Frontal cortex (tissue), 4 donors: ENCODE results near the gene HCN2. TPM values are rescaled to one million over a fixed set of nuclear protein-coding genes. Genes with fewer than 3 reads are reported as not detected.

Source experiments
- DNase-seq, 2 donors: peaks; one replicate each; pipeline ENCODE4 v3.0.0; 2012; ENCODE audit warnings: low spot score in 2 of 2
- FAIRE-seq: peaks from 2 replicates; lab custom pipeline; 2012; peaks lifted over from hg19 to GRCh38; lab: Jason Lieb, UNC
- total RNA-seq: library from RNA; depleted of rRNA; stranded (reverse); fragments of >200 nt; gene quantifications from one replicate; pipeline ENCODE4 v1.2.3, GENCODE V29; 2014
- donor health status: control.
- donor health status: control.
- donor health status: control.

Gene HCN2
- 6.1 TPM for total RNA-seq

DNA sequence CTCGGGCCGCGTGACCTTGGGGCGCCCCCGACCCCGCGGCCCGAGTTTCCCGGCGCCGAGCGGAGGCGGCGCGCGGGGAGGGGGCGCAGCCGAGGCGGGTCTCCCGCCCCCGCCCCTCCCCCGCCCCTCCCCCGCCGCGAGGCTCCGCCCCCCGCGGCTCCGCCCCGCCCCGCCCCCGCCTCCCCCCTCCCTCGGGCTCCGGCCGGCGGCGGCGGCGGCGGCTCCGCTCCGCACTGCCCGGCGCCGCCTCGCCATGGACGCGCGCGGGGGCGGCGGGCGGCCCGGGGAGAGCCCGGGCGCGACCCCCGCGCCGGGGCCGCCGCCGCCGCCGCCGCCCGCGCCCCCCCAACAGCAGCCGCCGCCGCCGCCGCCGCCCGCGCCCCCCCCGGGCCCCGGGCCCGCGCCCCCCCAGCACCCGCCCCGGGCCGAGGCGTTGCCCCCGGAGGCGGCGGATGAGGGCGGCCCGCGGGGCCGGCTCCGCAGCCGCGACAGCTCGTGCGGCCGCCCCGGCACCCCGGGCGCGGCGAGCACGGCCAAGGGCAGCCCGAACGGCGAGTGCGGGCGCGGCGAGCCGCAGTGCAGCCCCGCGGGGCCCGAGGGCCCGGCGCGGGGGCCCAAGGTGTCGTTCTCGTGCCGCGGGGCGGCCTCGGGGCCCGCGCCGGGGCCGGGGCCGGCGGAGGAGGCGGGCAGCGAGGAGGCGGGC lies at the start of gene HCN2:
HCN2 (plus strand) TSS at position 189 of the 703 bp plus-strand sequence; CDS start at position 254, 65 bp downstream.
- DNase-seq, result peak; percentile 74 to 80
- no peak for FAIRE-seq

DNA sequence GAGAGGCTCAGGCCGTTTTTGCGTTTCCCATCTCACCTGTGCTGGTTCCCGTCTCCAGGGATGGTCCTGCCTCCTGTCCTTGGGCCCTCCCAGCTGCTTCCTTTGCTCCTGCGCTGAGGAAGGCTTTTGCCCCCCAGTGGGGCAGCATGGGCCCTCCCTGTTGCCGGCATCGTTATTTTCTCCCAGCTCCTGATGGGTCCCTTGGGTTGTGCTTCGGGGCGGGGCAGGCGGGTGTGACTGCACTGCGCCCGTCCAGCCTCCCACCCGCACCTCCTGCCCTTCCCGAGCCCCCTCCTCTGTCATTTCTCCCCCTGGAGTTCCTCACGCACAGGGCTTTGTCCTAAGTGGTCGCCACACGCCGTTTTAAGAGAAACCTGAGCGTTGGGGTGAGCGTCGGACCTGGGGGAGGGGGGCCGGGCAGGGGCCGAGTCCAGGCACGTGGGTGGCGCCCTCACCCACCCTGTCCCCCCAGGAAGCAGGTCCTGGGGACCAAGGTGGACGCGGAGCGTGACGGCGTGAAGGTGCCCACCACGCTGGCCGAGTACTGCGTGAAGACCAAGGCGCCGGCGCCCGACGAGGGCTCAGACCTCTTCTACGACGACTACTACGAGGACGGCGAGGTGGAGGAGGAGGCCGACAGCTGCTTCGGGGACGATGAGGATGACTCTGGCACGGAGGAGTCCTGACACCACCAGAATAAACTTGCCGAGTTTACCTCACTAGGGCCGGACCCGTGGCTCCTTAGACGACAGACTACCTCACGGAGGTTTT lies 48.6 kb upstream of the HCN2 start:
- FAIRE-seq (no peak), DNase-seq (no peak)

DNA sequence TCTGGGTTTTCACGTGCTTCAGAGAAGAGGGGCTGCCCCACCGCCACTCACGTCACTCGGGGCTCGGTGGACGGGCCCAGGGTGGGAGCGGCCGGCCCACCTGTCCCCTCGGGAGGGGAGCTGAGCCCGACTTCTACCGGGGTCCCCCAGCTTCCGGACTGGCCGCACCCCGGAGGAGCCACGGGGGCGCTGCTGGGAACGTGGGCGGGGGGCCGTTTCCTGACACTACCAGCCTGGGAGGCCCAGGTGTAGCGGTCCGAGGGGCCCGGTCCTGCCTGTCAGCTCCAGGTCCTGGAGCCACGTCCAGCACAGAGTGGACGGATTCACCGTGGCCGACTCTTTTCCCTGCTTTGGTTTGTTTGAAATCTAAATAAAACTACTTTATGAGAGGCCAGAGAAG lies 48.0 kb upstream of the HCN2 start:
- no peak for FAIRE-seq
- DNase-seq, result no peak

DNA sequence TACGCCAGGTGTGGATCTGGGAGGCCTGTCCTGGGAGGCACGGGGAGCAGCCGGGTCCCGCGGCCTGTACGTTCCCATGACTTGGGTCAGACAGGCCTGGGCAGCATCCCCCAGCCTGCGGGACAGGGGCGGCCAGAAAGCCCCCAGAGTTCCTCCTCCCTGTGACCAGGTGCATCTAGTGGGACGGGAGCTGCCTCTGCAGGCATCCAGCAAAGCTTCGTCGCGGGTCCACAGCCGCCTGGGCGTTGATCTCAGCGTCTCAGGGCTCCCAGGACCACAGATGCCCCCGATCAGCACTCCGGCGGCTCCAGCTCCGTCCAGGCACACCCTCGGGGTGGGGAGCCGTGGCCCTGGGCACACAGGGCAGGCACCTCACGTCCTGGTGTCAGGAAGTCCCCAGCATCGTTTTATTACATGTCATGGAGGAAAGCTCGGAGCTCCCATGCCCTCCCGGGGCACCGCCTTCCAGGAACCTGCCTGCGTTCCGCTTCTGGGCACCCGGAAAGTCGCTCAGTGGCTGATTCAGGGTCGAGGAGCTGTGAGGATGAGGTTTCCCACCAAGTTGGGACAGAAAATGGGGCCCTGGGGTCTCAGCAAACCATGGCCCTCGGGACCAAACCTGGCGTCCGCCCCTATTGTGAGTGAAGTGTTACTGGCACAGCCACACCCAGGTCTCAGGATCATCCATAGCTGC lies 47.4 kb upstream of the HCN2 start:
- DNase-seq, result no peak
- no peak for FAIRE-seq

DNA sequence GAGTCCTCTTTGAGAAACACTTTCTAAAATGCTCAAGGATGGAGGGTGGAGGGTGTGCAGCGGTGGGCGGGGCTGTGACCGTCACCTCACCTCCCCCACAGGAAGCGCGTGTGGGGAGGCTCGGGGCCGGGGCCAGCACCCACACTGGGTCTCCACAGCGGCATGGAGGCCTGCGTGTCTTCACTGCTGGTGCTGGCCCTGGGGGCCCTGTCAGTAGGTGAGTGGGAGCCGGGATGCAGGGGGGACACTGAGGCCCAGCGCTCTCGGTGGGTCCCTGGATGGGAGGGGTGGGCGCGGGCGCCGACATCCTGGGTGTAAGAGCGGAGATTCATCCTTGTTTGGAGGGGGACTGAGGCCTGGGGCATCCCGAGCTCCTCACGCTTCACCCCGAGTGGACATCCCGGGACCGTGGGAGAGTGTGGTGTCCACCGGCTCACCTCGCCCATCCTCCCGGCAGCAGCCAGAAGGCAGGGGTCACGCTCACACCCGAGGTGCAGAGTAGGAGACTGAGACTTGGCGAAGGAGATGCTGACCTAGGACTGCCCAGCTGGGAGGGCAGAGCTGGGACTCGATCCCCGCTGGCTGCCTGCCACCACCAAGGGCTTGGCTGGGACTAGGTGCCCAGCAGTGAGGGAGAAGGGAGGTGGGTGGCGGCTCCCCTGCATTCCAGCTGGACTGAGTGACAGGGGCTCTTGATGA lies 45.6 kb upstream of the HCN2 start, which contains the start of gene GZMM:
GZMM (plus strand) TSS at position 144 of the 699 bp plus-strand sequence; CDS start at position 163, 19 bp downstream.
- DNase-seq (no peak), FAIRE-seq (no peak)

DNA sequence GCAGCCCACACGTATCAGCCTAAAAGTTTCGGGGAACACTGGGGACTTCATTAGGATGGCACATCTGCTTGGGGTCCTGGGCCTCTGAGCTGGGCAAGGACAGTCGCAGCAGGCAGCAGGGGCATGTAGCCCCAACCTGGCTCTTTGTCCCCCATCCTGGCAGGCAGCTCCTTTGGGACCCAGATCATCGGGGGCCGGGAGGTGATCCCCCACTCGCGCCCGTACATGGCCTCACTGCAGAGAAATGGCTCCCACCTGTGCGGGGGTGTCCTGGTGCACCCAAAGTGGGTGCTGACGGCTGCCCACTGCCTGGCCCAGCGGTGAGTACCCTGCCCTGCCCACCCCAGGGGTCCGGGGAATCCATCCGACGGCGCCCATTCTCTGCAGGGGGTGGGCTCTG lies 42.6 kb upstream of the HCN2 start:
- no peak for DNase-seq
- FAIRE-seq, result no peak

DNA sequence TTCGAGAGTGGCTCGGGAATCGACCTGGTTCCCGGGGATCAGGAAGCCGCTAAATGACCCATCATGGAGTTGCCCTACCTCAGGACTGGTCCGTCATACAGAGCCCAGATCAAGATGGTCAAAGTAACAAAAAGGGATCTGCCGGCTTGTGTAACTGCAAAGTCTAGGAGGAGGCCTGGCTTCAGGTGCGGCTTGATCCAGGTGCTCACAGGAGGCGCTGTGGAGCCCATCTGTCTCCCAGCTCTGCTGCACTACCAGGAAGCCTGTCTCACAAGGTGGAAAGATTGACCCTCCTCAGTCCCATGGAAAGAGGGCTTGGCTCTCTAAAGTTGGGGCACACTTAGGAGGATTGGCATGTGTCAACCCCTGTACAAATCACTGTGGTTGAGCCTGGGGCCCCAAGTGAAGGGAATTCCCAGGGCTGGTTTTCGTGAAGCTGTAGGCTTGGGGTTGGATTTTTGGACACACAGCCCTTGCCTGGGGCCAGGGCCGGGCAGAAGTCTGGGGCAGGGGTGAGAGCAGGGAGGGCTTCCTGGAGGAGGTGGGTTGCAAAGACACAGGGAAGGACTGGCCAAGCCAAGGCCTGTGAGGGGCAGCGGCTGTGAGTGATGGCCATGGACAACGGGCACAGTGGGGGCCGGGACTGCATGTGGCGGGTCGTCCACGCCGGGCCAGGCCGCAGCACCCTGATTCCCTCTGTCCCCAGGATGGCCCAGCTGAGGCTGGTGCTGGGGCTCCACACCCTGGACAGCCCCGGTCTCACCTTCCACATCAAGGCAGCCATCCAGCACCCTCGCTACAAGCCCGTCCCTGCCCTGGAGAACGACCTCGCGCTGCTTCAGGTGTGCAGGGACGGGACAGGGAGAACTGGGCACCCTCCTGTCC lies 41.6 kb upstream of the HCN2 start:
- FAIRE-seq, result no peak
- no peak for DNase-seq

DNA sequence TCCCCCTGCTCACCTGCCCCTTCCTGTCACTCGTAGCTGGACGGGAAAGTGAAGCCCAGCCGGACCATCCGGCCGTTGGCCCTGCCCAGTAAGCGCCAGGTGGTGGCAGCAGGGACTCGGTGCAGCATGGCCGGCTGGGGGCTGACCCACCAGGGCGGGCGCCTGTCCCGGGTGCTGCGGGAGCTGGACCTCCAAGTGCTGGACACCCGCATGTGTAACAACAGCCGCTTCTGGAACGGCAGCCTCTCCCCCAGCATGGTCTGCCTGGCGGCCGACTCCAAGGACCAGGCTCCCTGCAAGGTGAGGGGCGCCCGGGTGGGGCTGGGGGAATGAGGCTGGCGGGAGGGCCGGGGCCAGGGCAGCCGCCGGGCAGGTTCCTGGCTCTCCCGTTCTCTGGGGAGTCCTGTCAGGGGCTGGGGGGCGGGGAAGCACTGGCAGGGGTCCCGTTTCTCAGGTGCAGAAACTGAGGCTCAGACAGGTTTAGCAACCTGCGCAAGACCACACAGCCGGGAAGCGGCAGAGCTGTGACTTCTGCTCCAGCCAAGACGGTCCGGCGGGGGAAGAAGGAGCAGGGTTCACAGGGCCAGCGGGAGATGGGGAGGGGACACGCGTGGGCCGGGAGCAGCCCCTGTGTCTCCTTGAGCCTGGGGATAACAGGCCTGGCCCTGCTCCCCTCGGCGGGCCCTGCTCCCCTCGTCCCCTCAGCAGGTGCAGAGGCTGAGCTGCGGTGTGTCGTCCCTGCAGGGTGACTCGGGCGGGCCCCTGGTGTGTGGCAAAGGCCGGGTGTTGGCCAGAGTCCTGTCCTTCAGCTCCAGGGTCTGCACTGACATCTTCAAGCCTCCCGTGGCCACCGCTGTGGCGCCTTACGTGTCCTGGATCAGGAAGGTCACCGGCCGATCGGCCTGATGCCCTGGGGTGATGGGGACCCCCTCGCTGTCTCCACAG lies 40.5 kb upstream of the HCN2 start:
- FAIRE-seq, result no peak
- DNase-seq, result no peak

DNA sequence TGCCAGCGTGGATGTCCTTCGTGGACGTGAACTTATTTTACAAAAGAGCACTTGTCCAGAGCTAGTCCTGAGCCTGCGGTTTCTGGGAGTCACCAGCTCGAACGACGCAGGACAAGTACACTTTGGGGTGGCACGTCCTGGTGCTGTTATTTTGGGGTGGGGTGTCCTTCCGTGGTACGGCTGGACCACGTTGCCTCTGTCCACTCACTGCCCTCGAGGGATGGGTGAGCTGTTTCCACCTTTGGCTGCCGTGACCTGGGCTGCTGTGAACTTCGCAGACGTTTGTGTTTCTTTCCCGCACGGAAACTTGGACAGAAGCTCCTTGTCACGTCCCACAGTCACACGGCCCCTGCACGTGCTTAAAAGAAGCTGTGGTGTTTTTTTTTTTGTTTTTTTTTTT lies 34.9 kb upstream of the HCN2 start:
- DNase-seq (no peak), FAIRE-seq (no peak)

DNA sequence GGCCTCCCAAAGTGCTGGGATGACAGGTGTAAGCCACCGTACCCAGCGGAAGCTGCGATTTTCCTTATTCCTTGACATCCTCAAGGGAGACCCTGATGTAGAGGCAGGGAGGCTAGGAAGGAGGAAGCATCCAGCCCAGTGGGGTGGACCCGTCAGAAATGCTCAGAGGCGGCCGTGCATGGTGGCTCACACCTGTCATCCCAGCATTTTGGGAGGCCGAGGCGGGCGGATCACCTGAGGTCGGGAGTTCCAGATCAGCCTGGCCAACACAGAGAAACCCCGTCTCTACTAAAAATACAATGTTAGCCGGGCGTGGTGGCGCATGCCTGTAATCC lies 34.2 kb upstream of the HCN2 start:
- no peak for FAIRE-seq
- DNase-seq, result no peak

DNA sequence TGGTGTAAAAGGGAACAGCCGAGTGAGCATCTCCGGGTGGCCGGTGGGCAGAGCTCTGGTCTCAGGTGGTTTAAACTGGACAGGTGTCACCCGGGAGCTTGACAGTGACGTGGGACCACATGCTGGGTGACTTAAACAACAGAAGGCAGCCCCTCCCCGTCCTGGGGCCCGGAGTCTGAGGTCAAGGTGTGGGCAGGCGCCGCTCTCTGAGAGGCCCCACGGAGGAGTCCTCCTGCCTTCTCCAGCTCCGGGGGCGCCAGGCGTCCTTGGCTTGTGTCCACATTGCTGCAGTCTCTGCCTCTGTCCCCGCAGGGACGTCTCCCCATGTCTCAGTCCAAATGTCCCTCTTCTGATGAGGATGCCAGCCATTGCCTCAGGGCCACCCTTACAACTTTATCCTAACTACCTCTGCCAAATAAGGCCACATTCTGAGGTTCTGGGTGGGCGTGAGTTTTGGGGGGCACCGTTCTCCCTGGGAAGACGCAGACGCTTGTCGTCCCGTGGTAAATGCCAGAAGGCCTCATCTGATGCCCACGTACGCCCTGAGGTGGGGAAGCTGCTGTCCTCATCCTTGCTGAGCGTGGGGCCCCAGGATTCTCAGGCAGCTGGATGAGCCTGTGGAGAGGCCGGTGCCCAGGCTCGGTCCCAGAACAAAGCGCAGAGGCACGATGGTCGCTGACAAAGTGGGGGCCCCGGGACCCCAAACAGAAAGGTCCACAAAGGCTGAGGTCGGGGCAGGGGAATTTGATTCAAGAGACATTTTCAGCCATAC lies 32.9 kb upstream of the HCN2 start:
- FAIRE-seq (no peak), DNase-seq (no peak)

DNA sequence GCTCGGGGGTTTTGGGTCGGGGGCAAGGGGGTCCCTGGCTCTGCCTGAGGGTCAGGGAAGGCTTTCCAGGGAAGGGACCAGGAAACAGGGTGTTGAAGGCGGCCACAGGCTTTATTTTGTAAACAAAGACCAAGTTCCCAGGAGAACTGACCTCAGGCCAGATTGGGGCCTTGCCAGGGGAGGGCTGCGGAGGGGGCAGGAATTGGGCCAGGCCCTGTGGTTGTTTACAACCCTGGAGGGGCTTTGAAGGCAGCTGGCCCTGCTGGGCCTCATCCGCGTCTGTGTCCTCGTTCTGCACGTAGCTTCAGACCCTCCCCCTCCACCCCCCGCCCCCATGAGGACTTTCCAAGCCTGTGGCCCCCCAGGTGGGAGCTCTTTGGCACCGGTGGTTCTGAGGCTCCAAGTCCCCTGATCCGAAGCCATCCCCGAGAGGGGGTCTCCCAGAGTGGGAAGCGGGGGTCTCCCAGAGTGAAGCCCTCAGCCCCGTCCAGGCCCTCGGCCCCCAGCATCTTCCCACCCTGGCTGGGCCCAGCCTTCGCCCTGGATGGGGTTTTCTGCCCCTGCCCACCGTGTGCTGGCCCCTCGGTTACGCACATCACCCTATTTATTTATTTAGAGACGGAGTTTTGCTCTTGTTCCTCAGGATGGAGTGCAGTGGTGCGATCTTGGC lies 30.8 kb upstream of the HCN2 start:
- no peak for FAIRE-seq
- DNase-seq, result no peak

DNA sequence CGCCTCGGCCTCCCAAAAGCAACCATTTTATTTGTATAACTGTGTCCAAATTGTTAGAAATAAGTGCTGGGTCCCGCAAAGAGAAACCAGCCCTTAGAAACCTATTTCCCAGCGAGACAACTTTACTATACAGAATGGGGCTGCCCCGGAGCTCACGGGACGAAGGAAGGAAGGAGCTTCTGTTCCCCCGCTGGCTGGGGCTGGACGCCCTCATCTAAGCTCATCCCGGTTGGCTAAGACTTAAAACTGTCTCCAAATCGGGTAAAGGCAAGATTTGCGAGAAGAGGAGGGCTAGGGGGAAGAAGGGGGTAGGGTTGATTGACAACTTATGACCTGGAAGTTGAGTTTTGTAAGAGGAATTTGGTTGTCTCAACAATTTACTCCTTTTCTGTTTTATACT lies 29.6 kb upstream of the HCN2 start:
- no peak for DNase-seq
- no peak for FAIRE-seq

DNA sequence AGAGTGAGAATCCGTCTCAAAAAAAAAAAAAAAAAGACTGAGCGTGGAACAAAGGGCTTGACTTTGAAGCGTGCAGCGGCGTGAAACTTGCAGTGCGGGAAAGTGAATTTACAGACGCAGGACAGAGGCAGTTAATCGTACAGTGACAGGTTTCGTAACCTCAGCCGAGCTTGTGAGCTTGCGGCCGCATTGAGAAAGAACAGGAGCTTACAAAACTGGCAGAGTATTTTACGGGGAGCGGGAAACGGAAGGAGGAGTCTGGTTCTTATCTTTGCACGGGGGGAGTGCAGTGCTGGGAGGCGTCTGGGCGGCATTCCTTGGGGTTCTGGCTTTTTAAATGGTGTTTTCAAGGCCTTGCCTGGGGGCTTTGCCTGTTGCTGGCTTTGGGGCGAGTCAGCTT lies 23.3 kb upstream of the HCN2 start:
- FAIRE-seq, result no peak
- no peak for DNase-seq

DNA sequence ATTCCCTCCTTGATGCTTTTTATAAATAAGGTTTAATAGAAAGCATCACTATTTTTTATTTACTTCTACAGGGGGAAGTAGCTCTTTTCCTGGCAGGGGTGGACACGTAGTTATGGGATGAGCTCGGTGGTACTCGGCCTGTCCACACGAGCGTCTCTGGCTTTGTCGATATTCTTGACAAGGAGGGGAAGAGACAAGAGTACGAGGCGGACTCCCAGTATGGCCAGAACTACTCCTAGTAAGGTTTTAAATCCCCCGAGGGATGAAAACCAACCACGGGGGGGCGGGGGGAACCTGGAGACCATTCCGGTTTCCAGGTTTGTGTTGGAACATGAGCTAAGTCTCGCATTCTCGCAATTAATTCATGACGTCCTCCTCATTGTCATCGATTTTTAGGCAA lies 22.8 kb upstream of the HCN2 start:
- DNase-seq (no peak), FAIRE-seq (no peak)

DNA sequence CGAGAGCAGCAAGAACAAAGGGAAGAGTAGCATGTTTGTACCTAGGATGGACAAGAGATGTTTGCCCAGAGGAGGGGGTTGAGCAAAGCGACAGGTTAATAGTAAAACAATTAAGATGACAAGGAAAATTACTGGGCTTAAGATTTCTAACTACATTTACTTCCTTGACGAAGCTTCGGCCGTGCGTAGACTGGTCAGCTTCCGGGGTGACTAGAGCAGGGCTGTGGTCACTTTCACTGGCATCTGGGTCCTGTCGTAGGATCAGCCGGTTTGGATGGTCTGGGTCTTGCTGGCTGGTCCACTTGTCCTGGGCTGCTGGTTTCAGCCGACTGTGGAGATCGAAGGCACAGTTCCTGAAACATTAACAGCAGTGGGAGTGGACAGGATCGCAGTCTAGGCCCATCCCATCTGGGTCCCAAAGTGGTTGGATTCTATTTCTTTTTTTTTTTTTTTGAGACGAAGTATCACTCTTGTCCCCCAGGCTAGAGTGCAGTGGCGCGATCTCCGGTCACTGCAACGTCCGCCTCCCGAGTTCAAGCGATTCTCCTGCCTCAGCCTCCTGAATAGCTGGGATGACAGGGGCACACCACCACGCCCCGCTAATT lies 22.3 kb upstream of the HCN2 start:
- FAIRE-seq (no peak), DNase-seq (no peak)

DNA sequence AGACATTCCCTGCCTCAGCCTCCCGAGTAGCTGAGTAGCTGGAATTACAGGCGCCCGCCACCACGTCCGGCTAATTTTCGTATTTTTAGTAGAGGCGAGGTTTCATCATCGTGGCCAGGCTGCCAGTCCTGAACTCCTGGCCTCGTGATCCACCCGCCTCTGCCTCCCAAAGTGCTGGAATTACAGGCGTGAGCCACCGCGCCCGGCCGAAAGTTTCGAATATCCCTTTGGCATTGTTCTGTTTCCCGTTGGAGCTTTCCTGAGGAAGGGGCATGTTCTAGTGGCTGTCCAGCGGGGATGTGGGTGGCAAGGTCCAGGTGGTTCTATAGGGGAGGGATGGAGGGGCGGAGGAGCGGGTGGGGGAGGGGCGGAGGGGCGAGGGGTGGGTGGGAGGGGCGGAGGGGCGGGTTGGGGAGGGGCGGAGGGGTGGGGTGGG lies 19.4 kb upstream of the HCN2 start:
- no peak for FAIRE-seq
- DNase-seq, result no peak
